MV-4-11 (cell line): ENCODE data around the gene ZNF451.
"Not testable (repeated sequence)": the region's sequence is repeated elsewhere in the genome, so short reads cannot be mapped to it uniquely, and the experiment has no call there.

Experiments used
- DNase-seq: peaks from one replicate; lab custom pipeline; 2025; lab: John Stamatoyannopoulos, UW

Gene ZNF451

GRCh38 chr6:57089687-57090457 lies at the start of gene ZNF451:
ZNF451 (plus strand) TSS chr6:57090188; CDS start chr6:57090254, 66 bp downstream.
- peak; percentile 95 for DNase-seq

GRCh38 chr6:57044061-57044460 lies 45.9 kb upstream of the ZNF451 start:
- not testable (repeated sequence) for DNase-seq

GRCh38 chr6:57044568-57044967 lies 45.4 kb upstream of the ZNF451 start:
- no peak for DNase-seq

GRCh38 chr6:57046332-57047256 lies 43.4 kb upstream of the ZNF451 start, which contains the start of gene KIAA1586:
KIAA1586 (plus strand) TSS chr6:57046693; CDS start chr6:57046756, 63 bp downstream.
- peak; percentile 91 for DNase-seq

- DNase-seq = not testable (repeated sequence)
Measured at GRCh38 chr6:57047257-57047585, 42.8 kb upstream of the ZNF451 start.

GRCh38 chr6:57047859-57048258 lies 42.1 kb upstream of the ZNF451 start:
- not testable (repeated sequence) for DNase-seq

GRCh38 chr6:57048577-57048976 lies 41.4 kb upstream of the ZNF451 start:
- DNase-seq = no peak

- DNase-seq = no peak
Measured at GRCh38 chr6:57063847-57064246, 26.1 kb upstream of the ZNF451 start.

GRCh38 chr6:57064809-57065208 lies 25.2 kb upstream of the ZNF451 start:
- DNase-seq = no peak

- no peak for DNase-seq
Measured at GRCh38 chr6:57068061-57068460, 21.9 kb upstream of the ZNF451 start.

- DNase-seq = no peak
Measured at GRCh38 chr6:57069228-57069627, 20.8 kb upstream of the ZNF451 start.

GRCh38 chr6:57069920-57070331 lies 20.1 kb upstream of the ZNF451 start:
- no peak for DNase-seq

GRCh38 chr6:57072108-57072507 lies 17.9 kb upstream of the ZNF451 start:
- DNase-seq = no peak

GRCh38 chr6:57074383-57074782 lies 15.6 kb upstream of the ZNF451 start:
- no peak for DNase-seq

- DNase-seq = no peak
Measured at GRCh38 chr6:57075092-57075491, 14.9 kb upstream of the ZNF451 start.

GRCh38 chr6:57078531-57079207 lies 11.3 kb upstream of the ZNF451 start:
- no peak for DNase-seq

- DNase-seq = no peak
Measured at GRCh38 chr6:57085471-57085870, 4.5 kb upstream of the ZNF451 start.

- DNase-seq = no peak
Measured at GRCh38 chr6:57086843-57087242, 3.1 kb upstream of the ZNF451 start.

- peak; percentile 40 for DNase-seq
Measured at GRCh38 chr6:57087916-57088315, 2.1 kb upstream of the ZNF451 start.

- DNase-seq = no peak
Measured at GRCh38 chr6:57089265-57089664, 723 bp upstream of the ZNF451 start.

GRCh38 chr6:57090458-57091067 lies 575 bp downstream of the ZNF451 start:
- DNase-seq = not testable (repeated sequence)

GRCh38 chr6:57091375-57091774 lies 1.4 kb downstream of the ZNF451 start:
- DNase-seq = not testable (repeated sequence)
